HG02981 (cell line): ENCODE results near the gene ARHGEF4.

Source experiments
- ATAC-seq: cut with Tn5 transposase; IDR thresholded peaks from one replicate; pipeline ENCODE4 v1.9.1; 2021; ENCODE audit warnings: mild to moderate bottlenecking, moderate library complexity; ENCODE audit not compliant: unreplicated experiment

The ARHGEF4 gene

GRCh38 chr2:131005216-131005935 lies 168.7 kb downstream of the ARHGEF4 start:
- no peak for ATAC-seq

GRCh38 chr2:131006561-131006960 lies 169.8 kb downstream of the ARHGEF4 start:
- no peak for ATAC-seq

GRCh38 chr2:131008967-131009366 lies 172.3 kb downstream of the ARHGEF4 start:
- ATAC-seq: no peak

GRCh38 chr2:131009713-131010475 lies 173.2 kb downstream of the ARHGEF4 start:
- no peak for ATAC-seq

- ATAC-seq: no peak
Observed at GRCh38 chr2:131010566-131010965, 173.9 kb downstream of the ARHGEF4 start.

GRCh38 chr2:131011486-131011885 lies 174.8 kb downstream of the ARHGEF4 start:
- ATAC-seq: no peak

- ATAC-seq: no peak
Observed at GRCh38 chr2:131014141-131014540, 177.4 kb downstream of the ARHGEF4 start.

- no peak for ATAC-seq
Observed at GRCh38 chr2:131015764-131016163, 179.1 kb downstream of the ARHGEF4 start.

GRCh38 chr2:131016826-131017741 lies 180.4 kb downstream of the ARHGEF4 start:
- no peak for ATAC-seq

GRCh38 chr2:131022731-131023130 lies 186.0 kb downstream of the ARHGEF4 start:
- ATAC-seq: no peak

- no peak for ATAC-seq
Observed at GRCh38 chr2:131023758-131024157, 187.0 kb downstream of the ARHGEF4 start.

GRCh38 chr2:131026919-131027318 lies 190.2 kb downstream of the ARHGEF4 start:
- no peak for ATAC-seq

- no peak for ATAC-seq
Observed at GRCh38 chr2:131027566-131028528, 191.1 kb downstream of the ARHGEF4 start.

- no peak for ATAC-seq
Observed at GRCh38 chr2:131029812-131030211, 193.1 kb downstream of the ARHGEF4 start.

GRCh38 chr2:131030478-131030971 lies 193.8 kb downstream of the ARHGEF4 start:
- ATAC-seq: no peak

GRCh38 chr2:131031431-131031841 lies 194.7 kb downstream of the ARHGEF4 start:
- ATAC-seq: no peak

GRCh38 chr2:131031875-131032274 lies 195.2 kb downstream of the ARHGEF4 start:
- ATAC-seq: no peak

- no peak for ATAC-seq
Observed at GRCh38 chr2:131032393-131032836, 195.7 kb downstream of the ARHGEF4 start.

GRCh38 chr2:131033786-131034121 lies 197.0 kb downstream of the ARHGEF4 start:
- no peak for ATAC-seq
